ENCODE measurements around the gene SH3BP4. TPM values are rescaled to one million over a fixed set of nuclear protein-coding genes. Genes with fewer than 3 reads are reported as not detected.

Gene SH3BP4
- total and polyA plus RNA-seq, 2 of the 13 experiments (the other 11 are each of a cell fraction or from before 2014, with no cell fraction given) = 34.6 to 99.1 TPM

DNA sequence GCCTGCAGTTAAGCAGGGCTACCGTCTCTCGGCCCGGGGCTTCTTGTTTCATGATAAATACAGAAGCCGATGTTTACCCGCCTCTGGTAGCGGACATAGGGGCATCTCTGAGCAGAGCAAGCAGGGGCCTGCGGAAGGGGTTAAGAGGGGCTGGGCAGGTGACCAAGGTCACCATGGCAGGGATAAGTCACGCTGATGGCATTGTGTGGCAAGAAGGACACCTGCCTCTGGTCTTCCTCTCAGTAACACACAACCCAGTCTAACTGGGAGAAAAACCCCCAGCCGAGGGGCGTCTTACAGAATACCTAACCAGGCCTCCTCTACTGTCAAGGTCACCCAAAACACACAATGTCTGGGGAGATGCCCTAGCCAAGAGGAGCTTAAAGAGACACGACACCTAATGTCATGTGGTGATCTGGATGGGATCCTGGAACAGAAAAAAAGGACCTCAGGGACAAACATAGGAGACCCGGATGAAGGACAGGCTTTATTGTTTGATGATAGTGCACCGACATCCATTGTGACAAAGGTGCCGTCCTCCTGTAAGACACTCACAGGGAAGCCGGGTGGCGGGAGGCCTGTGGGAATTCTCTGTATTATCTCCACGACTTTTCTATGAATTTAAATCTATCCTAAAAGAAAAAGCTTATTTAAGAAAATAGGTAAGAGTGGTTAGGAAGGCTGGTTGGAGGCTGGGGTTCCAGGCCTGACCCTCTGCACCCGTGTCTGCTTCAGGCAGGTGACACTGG, 24.8 kb downstream of the SH3BP4 start (continued):
- TF ChIP-seq, protein P1, sequence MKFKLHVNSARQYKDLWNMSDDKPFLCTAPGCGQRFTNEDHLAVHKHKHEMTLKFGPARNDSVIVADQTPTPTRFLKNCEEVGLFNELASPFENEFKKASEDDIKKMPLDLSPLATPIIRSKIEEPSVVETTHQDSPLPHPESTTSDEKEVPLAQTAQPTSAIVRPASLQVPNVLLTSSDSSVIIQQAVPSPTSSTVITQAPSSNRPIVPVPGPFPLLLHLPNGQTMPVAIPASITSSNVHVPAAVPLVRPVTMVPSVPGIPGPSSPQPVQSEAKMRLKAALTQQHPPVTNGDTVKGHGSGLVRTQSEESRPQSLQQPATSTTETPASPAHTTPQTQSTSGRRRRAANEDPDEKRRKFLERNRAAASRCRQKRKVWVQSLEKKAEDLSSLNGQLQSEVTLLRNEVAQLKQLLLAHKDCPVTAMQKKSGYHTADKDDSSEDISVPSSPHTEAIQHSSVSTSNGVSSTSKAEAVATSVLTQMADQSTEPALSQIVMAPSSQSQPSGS (CRISPR knock-in tag; IDR thresholded peaks at IDR 0.05) = no peak
- no peak; the same call in 1 of the 2 replicates for TF ChIP-seq ZNF615 (CRISPR knock-in tag; IDR thresholded peaks at IDR 0.05; ENCODE audit: borderline replicate concordance)
- TF ChIP-seq GPN1 (CRISPR knock-in tag; IDR thresholded peaks at IDR 0.05; ENCODE audit: borderline replicate concordance) = no peak
- peak; percentile 39; the same call in 1 of the 2 replicates for TF ChIP-seq BHLHE40 (IDR thresholded peaks at IDR 0.05; ENCODE audit: low read length)
- no peak for TF ChIP-seq ZNF143 (CRISPR knock-in tag; IDR thresholded peaks at IDR 0.05)
- TF ChIP-seq SETDB1 (CRISPR knock-in tag; IDR thresholded peaks at IDR 0.05; ENCODE audit: borderline replicate concordance) = no peak
- no peak for TF ChIP-seq NONO (IDR thresholded peaks at IDR 0.05)
- TF ChIP-seq NONO (CRISPR knock-in tag; conservative IDR thresholded peaks at IDR 0.05) = 0 out of 2 replicates have a peak, but pooled peaks have one; percentile 28
- TF ChIP-seq, protein P2, sequence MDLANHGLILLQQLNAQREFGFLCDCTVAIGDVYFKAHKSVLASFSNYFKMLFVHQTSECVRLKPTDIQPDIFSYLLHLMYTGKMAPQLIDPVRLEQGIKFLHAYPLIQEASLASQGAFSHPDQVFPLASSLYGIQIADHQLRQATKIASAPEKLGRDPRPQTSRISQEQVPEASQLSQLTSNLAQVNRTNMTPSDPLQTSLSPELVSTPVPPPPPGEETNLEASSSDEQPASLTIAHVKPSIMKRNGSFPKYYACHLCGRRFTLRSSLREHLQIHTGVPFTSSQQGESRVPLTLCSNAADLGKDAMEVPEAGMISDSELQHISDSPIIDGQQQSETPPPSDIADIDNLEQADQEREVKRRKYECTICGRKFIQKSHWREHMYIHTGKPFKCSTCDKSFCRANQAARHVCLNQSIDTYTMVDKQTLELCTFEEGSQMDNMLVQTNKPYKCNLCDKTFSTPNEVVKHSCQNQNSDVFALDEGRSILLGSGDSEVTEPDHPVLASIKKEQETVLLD (CRISPR knock-in tag; IDR thresholded peaks at IDR 0.05; ENCODE audit: low read depth) = 0 out of 2 replicates have a peak, but pooled peaks have one; percentile 19
- TF ChIP-seq ZFP36 (IDR thresholded peaks at IDR 0.05; ENCODE audit: borderline replicate concordance, low read depth, low read length, partially characterized antibody) = no peak
- no peak for TF ChIP-seq ZNF260 (CRISPR knock-in tag; IDR thresholded peaks at IDR 0.05; ENCODE audit: borderline replicate concordance, low read depth)
- TF ChIP-seq, protein P3, sequence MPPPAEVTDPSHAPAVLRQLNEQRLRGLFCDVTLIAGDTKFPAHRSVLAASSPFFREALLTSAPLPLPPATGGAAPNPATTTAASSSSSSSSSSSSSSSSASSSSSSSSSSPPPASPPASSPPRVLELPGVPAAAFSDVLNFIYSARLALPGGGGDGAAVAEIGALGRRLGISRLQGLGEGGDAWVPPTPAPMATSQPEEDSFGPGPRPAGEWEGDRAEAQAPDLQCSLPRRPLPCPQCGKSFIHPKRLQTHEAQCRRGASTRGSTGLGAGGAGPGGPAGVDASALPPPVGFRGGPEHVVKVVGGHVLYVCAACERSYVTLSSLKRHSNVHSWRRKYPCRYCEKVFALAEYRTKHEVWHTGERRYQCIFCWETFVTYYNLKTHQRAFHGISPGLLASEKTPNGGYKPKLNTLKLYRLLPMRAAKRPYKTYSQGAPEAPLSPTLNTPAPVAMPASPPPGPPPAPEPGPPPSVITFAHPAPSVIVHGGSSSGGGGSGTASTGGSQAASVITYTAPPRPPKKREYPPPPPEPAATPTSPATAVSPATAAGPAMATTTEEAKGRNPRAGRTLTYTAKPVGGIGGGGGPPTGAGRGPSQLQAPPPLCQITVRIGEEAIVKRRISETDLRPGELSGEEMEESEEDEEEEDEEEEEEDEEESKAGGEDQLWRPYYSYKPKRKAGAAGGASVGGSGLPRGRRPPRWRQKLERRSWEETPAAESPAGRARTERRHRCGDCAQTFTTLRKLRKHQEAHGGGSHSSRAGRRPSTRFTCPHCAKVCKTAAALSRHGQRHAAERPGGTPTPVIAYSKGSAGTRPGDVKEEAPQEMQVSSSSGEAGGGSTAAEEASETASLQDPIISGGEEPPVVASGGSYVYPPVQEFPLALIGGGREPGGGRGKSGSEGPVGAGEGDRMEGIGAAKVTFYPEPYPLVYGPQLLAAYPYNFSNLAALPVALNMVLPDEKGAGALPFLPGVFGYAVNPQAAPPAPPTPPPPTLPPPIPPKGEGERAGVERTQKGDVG (CRISPR knock-in tag; IDR thresholded peaks at IDR 0.05; ENCODE audit: borderline replicate concordance) = 0 out of 2 replicates have a peak, but pooled peaks have one; percentile 38
- TF ChIP-seq, protein P4, sequence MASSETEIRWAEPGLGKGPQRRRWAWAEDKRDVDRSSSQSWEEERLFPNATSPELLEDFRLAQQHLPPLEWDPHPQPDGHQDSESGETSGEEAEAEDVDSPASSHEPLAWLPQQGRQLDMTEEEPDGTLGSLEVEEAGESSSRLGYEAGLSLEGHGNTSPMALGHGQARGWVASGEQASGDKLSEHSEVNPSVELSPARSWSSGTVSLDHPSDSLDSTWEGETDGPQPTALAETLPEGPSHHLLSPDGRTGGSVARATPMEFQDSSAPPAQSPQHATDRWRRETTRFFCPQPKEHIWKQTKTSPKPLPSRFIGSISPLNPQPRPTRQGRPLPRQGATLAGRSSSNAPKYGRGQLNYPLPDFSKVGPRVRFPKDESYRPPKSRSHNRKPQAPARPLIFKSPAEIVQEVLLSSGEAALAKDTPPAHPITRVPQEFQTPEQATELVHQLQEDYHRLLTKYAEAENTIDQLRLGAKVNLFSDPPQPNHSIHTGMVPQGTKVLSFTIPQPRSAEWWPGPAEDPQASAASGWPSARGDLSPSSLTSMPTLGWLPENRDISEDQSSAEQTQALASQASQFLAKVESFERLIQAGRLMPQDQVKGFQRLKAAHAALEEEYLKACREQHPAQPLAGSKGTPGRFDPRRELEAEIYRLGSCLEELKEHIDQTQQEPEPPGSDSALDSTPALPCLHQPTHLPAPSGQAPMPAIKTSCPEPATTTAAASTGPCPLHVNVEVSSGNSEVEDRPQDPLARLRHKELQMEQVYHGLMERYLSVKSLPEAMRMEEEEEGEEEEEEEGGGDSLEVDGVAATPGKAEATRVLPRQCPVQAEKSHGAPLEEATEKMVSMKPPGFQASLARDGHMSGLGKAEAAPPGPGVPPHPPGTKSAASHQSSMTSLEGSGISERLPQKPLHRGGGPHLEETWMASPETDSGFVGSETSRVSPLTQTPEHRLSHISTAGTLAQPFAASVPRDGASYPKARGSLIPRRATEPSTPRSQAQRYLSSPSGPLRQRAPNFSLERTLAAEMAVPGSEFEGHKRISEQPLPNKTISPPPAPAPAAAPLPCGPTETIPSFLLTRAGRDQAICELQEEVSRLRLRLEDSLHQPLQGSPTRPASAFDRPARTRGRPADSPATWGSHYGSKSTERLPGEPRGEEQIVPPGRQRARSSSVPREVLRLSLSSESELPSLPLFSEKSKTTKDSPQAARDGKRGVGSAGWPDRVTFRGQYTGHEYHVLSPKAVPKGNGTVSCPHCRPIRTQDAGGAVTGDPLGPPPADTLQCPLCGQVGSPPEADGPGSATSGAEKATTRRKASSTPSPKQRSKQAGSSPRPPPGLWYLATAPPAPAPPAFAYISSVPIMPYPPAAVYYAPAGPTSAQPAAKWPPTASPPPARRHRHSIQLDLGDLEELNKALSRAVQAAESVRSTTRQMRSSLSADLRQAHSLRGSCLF (CRISPR knock-in tag; IDR thresholded peaks at IDR 0.05; ENCODE audit: borderline replicate concordance) = no peak
- TF ChIP-seq, protein P5, sequence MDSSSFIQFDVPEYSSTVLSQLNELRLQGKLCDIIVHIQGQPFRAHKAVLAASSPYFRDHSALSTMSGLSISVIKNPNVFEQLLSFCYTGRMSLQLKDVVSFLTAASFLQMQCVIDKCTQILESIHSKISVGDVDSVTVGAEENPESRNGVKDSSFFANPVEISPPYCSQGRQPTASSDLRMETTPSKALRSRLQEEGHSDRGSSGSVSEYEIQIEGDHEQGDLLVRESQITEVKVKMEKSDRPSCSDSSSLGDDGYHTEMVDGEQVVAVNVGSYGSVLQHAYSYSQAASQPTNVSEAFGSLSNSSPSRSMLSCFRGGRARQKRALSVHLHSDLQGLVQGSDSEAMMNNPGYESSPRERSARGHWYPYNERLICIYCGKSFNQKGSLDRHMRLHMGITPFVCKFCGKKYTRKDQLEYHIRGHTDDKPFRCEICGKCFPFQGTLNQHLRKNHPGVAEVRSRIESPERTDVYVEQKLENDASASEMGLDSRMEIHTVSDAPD (CRISPR knock-in tag; IDR thresholded peaks at IDR 0.05) = 0 out of 2 replicates have a peak, but pooled peaks have one; percentile 17
- TF ChIP-seq SNAPC2 (CRISPR knock-in tag; IDR thresholded peaks at IDR 0.05) = 0 out of 2 replicates have a peak, but pooled peaks have one; percentile 27

Measured in HepG2 (cell line).